GM19468 (cell line): ENCODE data around the gene PIM3.
"Not testable (repeated sequence)": the region's sequence is repeated elsewhere in the genome, so short reads cannot be mapped to it uniquely, and the experiment has no call there.

Experiments used
- ATAC-seq: cut with Tn5 transposase; IDR thresholded peaks from one replicate; pipeline ENCODE4 v1.9.1; 2021; ENCODE audit warnings: mild to moderate bottlenecking, moderate library complexity, moderate number of reproducible peaks; ENCODE audit not compliant: unreplicated experiment; ENCODE audit errors: extremely low read depth

Gene PIM3

GRCh38 chr22:49977578-49977977 is 17.0 kb downstream of the PIM3 start:
- ATAC-seq = no peak

GRCh38 chr22:49979587-49980264 is 19.2 kb downstream of the PIM3 start:
- no peak for ATAC-seq

- ATAC-seq = not testable (repeated sequence)
Observed at GRCh38 chr22:49981799-49982198, 21.2 kb downstream of the PIM3 start.

- ATAC-seq = no peak
Observed at GRCh38 chr22:49983148-49984042, 22.8 kb downstream of the PIM3 start.

GRCh38 chr22:49986325-49986724 is 25.8 kb downstream of the PIM3 start:
- no peak for ATAC-seq

GRCh38 chr22:49989826-49990225 is 29.3 kb downstream of the PIM3 start:
- not testable (repeated sequence) for ATAC-seq

- no peak for ATAC-seq
Observed at GRCh38 chr22:49991167-49991566, 30.6 kb downstream of the PIM3 start.

GRCh38 chr22:49991907-49992533 is 31.4 kb downstream of the PIM3 start:
- ATAC-seq = no peak

GRCh38 chr22:49992921-49993648 is 32.5 kb downstream of the PIM3 start:
- ATAC-seq = no peak

- no peak for ATAC-seq
Observed at GRCh38 chr22:49993649-49994360, 33.2 kb downstream of the PIM3 start.

GRCh38 chr22:49994361-49995040 is 33.9 kb downstream of the PIM3 start:
- no peak for ATAC-seq

GRCh38 chr22:49995041-49995360 is 34.4 kb downstream of the PIM3 start:
- no peak for ATAC-seq

GRCh38 chr22:49995361-49996118 is 35.0 kb downstream of the PIM3 start:
- ATAC-seq = no peak

- no peak for ATAC-seq
Observed at GRCh38 chr22:49996119-49996517, 35.5 kb downstream of the PIM3 start.

- no peak for ATAC-seq
Observed at GRCh38 chr22:49996518-49997250, 36.1 kb downstream of the PIM3 start.

GRCh38 chr22:49997251-49997599 is 36.7 kb downstream of the PIM3 start:
- no peak for ATAC-seq

- no peak for ATAC-seq
Observed at GRCh38 chr22:49997932-49998717, 37.6 kb downstream of the PIM3 start.
